NT2/D1 (cell line): ENCODE measurements around the gene ATP13A3.

ENCODE experiments used
- DNase-seq: peaks from one replicate; pipeline ENCODE4 v3.0.0-alpha.2; 2011; ENCODE audit warnings: low read depth, low spot score
- H3K27me3 ChIP-seq: 2 replicates; pipeline ENCODE4 v1.6.0; 2011; ENCODE audit warnings: mild to moderate bottlenecking; ENCODE audit not compliant: insufficient read length, insufficient read depth
- H3K36me3 ChIP-seq: 2 replicates; pipeline ENCODE4 v1.6.1; 2011; ENCODE audit warnings: mild to moderate bottlenecking, low read length, mixed read lengths; ENCODE audit not compliant: insufficient read depth, insufficient read length
- H3K4me1 ChIP-seq: 2 replicates; pipeline ENCODE4 v1.5.1; 2011; ENCODE audit not compliant: insufficient read depth, insufficient read length
- H3K4me3 ChIP-seq: 2 replicates; pipeline ENCODE4 v1.5.1; 2011; ENCODE audit warnings: low read depth; ENCODE audit not compliant: insufficient read length
- H3K9ac ChIP-seq: 2 replicates; pipeline ENCODE4 v1.6.0; 2011; ENCODE audit warnings: low read depth; ENCODE audit not compliant: insufficient read length
- H3K9me3 ChIP-seq: 2 replicates; pipeline ENCODE4 v1.5.1; 2011; ENCODE audit warnings: mild to moderate bottlenecking, low read length; ENCODE audit not compliant: insufficient read depth
- SUZ12 ChIP-seq: IDR thresholded peaks from 2 replicates; pipeline ENCODE4 v1.6.1; 2011; ENCODE audit not compliant: insufficient read length, insufficient read depth; ENCODE audit errors: extremely low read depth
- YY1 ChIP-seq: IDR thresholded peaks from 2 replicates; pipeline ENCODE4 v1.6.1; 2011; ENCODE audit not compliant: insufficient read length, insufficient read depth
- ZNF274 ChIP-seq: IDR thresholded peaks from 2 replicates; pipeline ENCODE4 v1.6.1; 2011; ENCODE audit warnings: mild to moderate bottlenecking, low read depth, low read length

The ATP13A3 gene

GRCh38 chr3:194465246-194465645 lies 21.6 kb downstream of the ATP13A3 start:
- DNase-seq, result no peak
- Histone ChIP-seq H3K4me1 (no peaks in the 10 kb centered on the region), H3K27me3 (no peaks in the 10 kb centered on the region), H3K9me3 (peaks cover 4% of the 10 kb centered on the region; the same call in 1 of the 2 replicates), H3K4me3 (no peak overlapping the region), H3K36me3 (peaks cover 25% of the 10 kb centered on the region), H3K9ac (no peak overlapping the region)
- TF ChIP-seq ZNF274 (no peak), YY1 (no peak), SUZ12 (no peak)

GRCh38 chr3:194464692-194465091 lies 22.1 kb downstream of the ATP13A3 start:
- no peaks in the 10 kb centered on the region for H3K27me3 ChIP-seq
- H3K4me1 ChIP-seq, result no peaks in the 10 kb centered on the region
- peaks cover 4% of the 10 kb centered on the region; the same call in 1 of the 2 replicates for H3K9me3 ChIP-seq
- no peak overlapping the region for H3K9ac ChIP-seq
- peaks cover 30% of the 10 kb centered on the region for H3K36me3 ChIP-seq
- no peak for TF ChIP-seq YY1
- TF ChIP-seq SUZ12, result no peak
- no peak for TF ChIP-seq ZNF274
- no peak overlapping the region for H3K4me3 ChIP-seq
- DNase-seq, result no peak

- no peaks in the 10 kb centered on the region for H3K4me1 ChIP-seq
- no peak overlapping the region for H3K9ac ChIP-seq
- peaks cover 4% of the 10 kb centered on the region; the same call in 1 of the 2 replicates for H3K9me3 ChIP-seq
- H3K4me3 ChIP-seq, result no peak overlapping the region
- no peaks in the 10 kb centered on the region for H3K27me3 ChIP-seq
- TF ChIP-seq ZNF274 (no peak), SUZ12 (no peak), YY1 (no peak)
- no peak for DNase-seq
- peaks cover 45% of the 10 kb centered on the region for H3K36me3 ChIP-seq
Observed at GRCh38 chr3:194462936-194463335, 23.9 kb downstream of the ATP13A3 start.

- peaks cover 64% of the 10 kb centered on the region for H3K36me3 ChIP-seq
Observed at GRCh38 chr3:194460566-194460965, 26.2 kb downstream of the ATP13A3 start.

GRCh38 chr3:194458131-194458530 lies 28.7 kb downstream of the ATP13A3 start:
- no peaks in the 10 kb centered on the region for H3K4me1 ChIP-seq
- no peaks in the 10 kb centered on the region for H3K27me3 ChIP-seq
- H3K4me3 ChIP-seq, result no peak overlapping the region
- H3K9ac ChIP-seq, result no peak overlapping the region
- peaks cover 77% of the 10 kb centered on the region for H3K36me3 ChIP-seq
- H3K9me3 ChIP-seq, result peaks cover 3% of the 10 kb centered on the region; the same call in 1 of the 2 replicates
- TF ChIP-seq YY1 (no peak), SUZ12 (no peak), ZNF274 (no peak)
- DNase-seq, result no peak

More at GRCh38 chr3:194460566-194460965, 26.2 kb downstream of the ATP13A3 start:
- peaks cover 4% of the 10 kb centered on the region; the same call in 1 of the 2 replicates for H3K9me3 ChIP-seq
- no peaks in the 10 kb centered on the region for H3K27me3 ChIP-seq
- DNase-seq, result no peak
- H3K4me1 ChIP-seq, result no peaks in the 10 kb centered on the region
- H3K4me3 ChIP-seq, result no peak overlapping the region
- no peak overlapping the region for H3K9ac ChIP-seq
- TF ChIP-seq YY1 (no peak), SUZ12 (no peak), ZNF274 (no peak)

- Histone ChIP-seq H3K9me3 (no peaks in the 10 kb centered on the region), H3K36me3 (peaks cover 86% of the 10 kb centered on the region), H3K9ac (no peak overlapping the region), H3K4me1 (no peaks in the 10 kb centered on the region), H3K27me3 (no peaks in the 10 kb centered on the region), H3K4me3 (no peak overlapping the region)
- no peak for DNase-seq
- TF ChIP-seq ZNF274 (no peak), YY1 (no peak), SUZ12 (no peak)
Observed at GRCh38 chr3:194455481-194455880, 31.3 kb downstream of the ATP13A3 start.

- no peak overlapping the region for H3K4me3 ChIP-seq
- H3K9ac ChIP-seq, result no peak overlapping the region
- H3K9me3 ChIP-seq, result no peaks in the 10 kb centered on the region
- H3K27me3 ChIP-seq, result no peaks in the 10 kb centered on the region
- TF ChIP-seq SUZ12 (no peak), YY1 (no peak), ZNF274 (no peak)
- no peaks in the 10 kb centered on the region for H3K4me1 ChIP-seq
- DNase-seq, result no peak
- peaks cover 92% of the 10 kb centered on the region for H3K36me3 ChIP-seq
Observed at GRCh38 chr3:194450341-194450740, 36.5 kb downstream of the ATP13A3 start.

- DNase-seq, result no peak
- H3K9ac ChIP-seq, result no peak overlapping the region
- TF ChIP-seq YY1 (no peak), ZNF274 (no peak), SUZ12 (no peak)
- peaks cover 92% of the 10 kb centered on the region for H3K36me3 ChIP-seq
- H3K9me3 ChIP-seq, result no peaks in the 10 kb centered on the region
- H3K4me1 ChIP-seq, result no peaks in the 10 kb centered on the region
- H3K4me3 ChIP-seq, result no peak overlapping the region
- H3K27me3 ChIP-seq, result no peaks in the 10 kb centered on the region
Observed at GRCh38 chr3:194449913-194450312, 36.9 kb downstream of the ATP13A3 start.
